HepG2 (cell line): Measurements from ENCODE around the gene OSBPL2. TPM values are rescaled to one million over a fixed set of nuclear protein-coding genes. Genes with fewer than 3 reads are reported as not detected.

Experiments
- ATAD3A ChIP-seq: sonication (generic); formaldehyde crosslinking; IDR thresholded peaks from 2 replicates; pipeline ENCODE4 v1.4.0; 2020; ENCODE audit warnings: missing genetic modification reagents
- CAMTA2 ChIP-seq: sonication (generic); formaldehyde crosslinking; IDR thresholded peaks from 2 replicates; pipeline ENCODE4 v1.4.0; 2020; ENCODE audit warnings: mild to moderate bottlenecking, missing genetic modification reagents, borderline replicate concordance
- CTCF ChIP-seq: sonication (generic); formaldehyde crosslinking; IDR thresholded peaks from 2 replicates; pipeline ENCODE4 v1.5.0; 2020; ENCODE audit warnings: mild to moderate bottlenecking, missing genetic modification reagents, moderate library complexity
- GABPA ChIP-seq, 2 experiments: IDR thresholded peaks; 2 replicates each; pipeline ENCODE4 v1.6.1; 2011 to 2016; ENCODE audit warnings: low read depth in 2 of 2, low read length in 1 of 2, missing biosample characterization in 1 of 2, missing genetic modification characterization in 1 of 2
- HCFC1 ChIP-seq: fragments of 150-350 bp; IDR thresholded peaks from 2 replicates; pipeline ENCODE4 v1.6.1; 2014; ENCODE audit warnings: low read depth, low read length
- RFX5 ChIP-seq: IDR thresholded peaks from 2 replicates; pipeline ENCODE4 v1.6.1; 2011; ENCODE audit warnings: low read depth, low read length, improper control_type of control experiment
- SAFB2 ChIP-seq: sonication (generic); formaldehyde crosslinking; IDR thresholded peaks from 2 replicates; pipeline ENCODE4 v1.5.1; 2020; ENCODE audit warnings: missing genetic modification reagents, low read depth, mild to moderate bottlenecking, borderline replicate concordance
- SPEN ChIP-seq: sonication (generic); formaldehyde crosslinking; IDR thresholded peaks from 2 replicates; pipeline ENCODE4 v1.5.1; 2020; ENCODE audit warnings: low read depth, mild to moderate bottlenecking, missing genetic modification reagents
- USF2 ChIP-seq, 2 experiments: sonication (generic) in 1 of 2; formaldehyde crosslinking in 1 of 2; IDR thresholded peaks; 2 replicates each; pipeline versions ENCODE4 v1.5.1 to v1.6.1; 2011 to 2020; ENCODE audit warnings: borderline replicate concordance in 1 of 2, low read depth in 1 of 2, low read length in 1 of 2, mild to moderate bottlenecking in 1 of 2, missing genetic modification reagents in 1 of 2, moderate library complexity in 1 of 2
- ZBTB4 ChIP-seq: sonication (generic); formaldehyde crosslinking; IDR thresholded peaks from 2 replicates; pipeline ENCODE4 v1.4.0; 2020; ENCODE audit warnings: missing genetic modification reagents, mild to moderate bottlenecking, borderline replicate concordance
- ZFP41 ChIP-seq: sonication (generic); formaldehyde crosslinking; IDR thresholded peaks from 2 replicates; pipeline ENCODE4 v1.4.0; 2020; ENCODE audit warnings: mild to moderate bottlenecking, missing genetic modification reagents, borderline replicate concordance
- ZFY ChIP-seq: sonication (generic); formaldehyde crosslinking; IDR thresholded peaks from 2 replicates; pipeline ENCODE4 v1.4.0; 2020; ENCODE audit warnings: missing genetic modification reagents
- ZNF576 ChIP-seq: sonication (generic); formaldehyde crosslinking; IDR thresholded peaks from 2 replicates; pipeline ENCODE4 v1.4.0; 2020; ENCODE audit warnings: mild to moderate bottlenecking, missing genetic modification reagents
- ZNF580 ChIP-seq: IDR thresholded peaks from 2 replicates; pipeline ENCODE4 v1.6.1; 2016; ENCODE audit warnings: low read depth, borderline replicate concordance
- ZNF770 ChIP-seq: sonication (generic); formaldehyde crosslinking; IDR thresholded peaks from 2 replicates; pipeline ENCODE4 v1.5.0; 2020; ENCODE audit warnings: mild to moderate bottlenecking, missing genetic modification reagents
- ZNF782 ChIP-seq: sonication (generic); formaldehyde crosslinking; IDR thresholded peaks from 2 replicates; pipeline ENCODE4 v1.4.0; 2020; ENCODE audit warnings: missing genetic modification reagents, mild to moderate bottlenecking, borderline replicate concordance
- polyA plus RNA-seq, 8 experiments: library from polyadenylated mRNA; depleted of rRNA in 3 of 8; stranded (reverse) in 7 of 8; unstranded in 1 of 8; fragments of >200 nt; fragmentation: Illumina TruSeq in 4 of 8; extraction: Trizol in 4 of 8; gene quantifications; 2 replicates each; pipeline versions ENCODE4 v1.2.1 to v1.2.3, GENCODE V29; 2011 to 2016; ENCODE audit warnings: low read depth in 4 of 8, missing spikeins in 1 of 8, mixed read lengths in 1 of 8; ENCODE audit not compliant: insufficient read depth in 1 of 8
- total RNA-seq, 5 experiments: library from RNA; depleted of rRNA; stranded (reverse); fragments of >200 nt; fragmentation: Illumina TruSeq; extraction: Trizol; gene quantifications; 2 replicates each; pipeline ENCODE4 v1.2.3, GENCODE V29; 2016; ENCODE audit warnings: low read depth in 1 of 5

Gene OSBPL2
- total and polyA plus RNA-seq, 2 of the 13 experiments (the other 11 are each of a cell fraction or from before 2014, with no cell fraction given), result 18.5 to 37.4 TPM

GRCh38 chr20:62307226-62308101, 69.1 kb downstream of the OSBPL2 start (continued):
- no peak for TF ChIP-seq SAFB2 (CRISPR knock-in tag)
- TF ChIP-seq CAMTA2, result 0 out of 2 replicates have a peak, but pooled peaks have one; percentile 43
- peak; percentile 23; the same call in 1 of the 2 replicates for TF ChIP-seq RFX5
- no peak for TF ChIP-seq ZNF580 (CRISPR knock-in tag)
- no peak for TF ChIP-seq USF2 (IDR thresholded peaks at IDR 0.05; ENCODE audit: low read depth, low read length)
- no peak for TF ChIP-seq USF2 (CRISPR knock-in tag; IDR thresholded peaks at IDR 0.05; ENCODE audit: borderline replicate concordance)
- TF ChIP-seq HCFC1, result no peak
- peak; percentile 89 for TF ChIP-seq ZNF576
- peak; percentile 16; the same call in 1 of the 2 replicates for TF ChIP-seq ZBTB4 (CRISPR knock-in tag)
- TF ChIP-seq ZFY (CRISPR knock-in tag), result 0 out of 2 replicates have a peak, but pooled peaks have one; percentile 39
- no peak for TF ChIP-seq ATAD3A
- TF ChIP-seq ZFP41 (CRISPR knock-in tag), result no peak
- TF ChIP-seq SPEN (CRISPR knock-in tag), result 0 out of 2 replicates have a peak, but pooled peaks have one; percentile 9
- TF ChIP-seq ZNF770 (CRISPR knock-in tag), result no peak
- TF ChIP-seq GABPA (IDR thresholded peaks at IDR 0.05; ENCODE audit: low read depth, low read length), result no peak
- TF ChIP-seq GABPA (CRISPR knock-in tag; IDR thresholded peaks at IDR 0.05; ENCODE audit: low read depth), result no peak
- no peak for TF ChIP-seq ZNF782
- no peak for TF ChIP-seq CTCF
